ENCODE results near the gene ANKRD62.
"Not testable (repeated sequence)": the region's sequence is repeated elsewhere in the genome, so short reads cannot be mapped to it uniquely, and the experiment has no call there.

- not testable (repeated sequence) for TF ChIP-seq CTCF (IDR thresholded peaks at IDR 0.05); ZFX (IDR thresholded peaks at IDR 0.05; ENCODE audit: borderline replicate concordance)
Measured at GRCh38 chr18:12138831-12139230, 45.2 kb downstream of the ANKRD62 start.

Data from 22Rv1 (cell line).